Measurements from ENCODE around the gene ZNF423. TPM values are rescaled to one million over a fixed set of nuclear protein-coding genes. Genes with fewer than 3 reads are reported as not detected.
A peak's percentile ranks its signal among the peaks of the same experiment; 100 is the strongest.

The ZNF423 gene
- total RNA-seq, 1 donor from 2014 or later = 22.5 TPM

- DNase-seq = no peak
Measured at GRCh38 chr16:49848530-49848929, 7.4 kb downstream of the ZNF423 start.

GRCh38 chr16:49846800-49847199 is 9.1 kb downstream of the ZNF423 start:
- DNase-seq = no peak

GRCh38 chr16:49844359-49844758 is 11.6 kb downstream of the ZNF423 start:
- DNase-seq = no peak

- DNase-seq = no peak
Measured at GRCh38 chr16:49843758-49844157, 12.2 kb downstream of the ZNF423 start.

- DNase-seq = no peak
Measured at GRCh38 chr16:49842972-49843371, 12.9 kb downstream of the ZNF423 start.

- DNase-seq = no peak
Measured at GRCh38 chr16:49839017-49839825, 16.7 kb downstream of the ZNF423 start.

- DNase-seq = peak; percentile 64
Measured at GRCh38 chr16:49838441-49839016, 17.4 kb downstream of the ZNF423 start.

- DNase-seq = no peak
Measured at GRCh38 chr16:49837688-49838410, 18.1 kb downstream of the ZNF423 start.

GRCh38 chr16:49836668-49837067 is 19.2 kb downstream of the ZNF423 start:
- DNase-seq = no peak

GRCh38 chr16:49836218-49836617 is 19.7 kb downstream of the ZNF423 start:
- no peak for DNase-seq

GRCh38 chr16:49835161-49835777 is 20.6 kb downstream of the ZNF423 start:
- peak; percentile 81 for DNase-seq

- peak; percentile 90 for DNase-seq
Measured at GRCh38 chr16:49834531-49835151, 21.3 kb downstream of the ZNF423 start.

- DNase-seq = no peak
Measured at GRCh38 chr16:49833796-49834530, 21.9 kb downstream of the ZNF423 start.

GRCh38 chr16:49833085-49833484 is 22.8 kb downstream of the ZNF423 start:
- peak; percentile 83 for DNase-seq

- no peak for DNase-seq
Measured at GRCh38 chr16:49832177-49832576, 23.7 kb downstream of the ZNF423 start.

GRCh38 chr16:49830873-49831272 is 25.0 kb downstream of the ZNF423 start:
- DNase-seq = no peak

GRCh38 chr16:49828533-49829267 is 27.2 kb downstream of the ZNF423 start:
- DNase-seq = peak; percentile 71

GRCh38 chr16:49827805-49828438 is 28.0 kb downstream of the ZNF423 start:
- peak; percentile 77 for DNase-seq

GRCh38 chr16:49826515-49826914 is 29.4 kb downstream of the ZNF423 start:
- no peak for DNase-seq

- no peak for DNase-seq
Measured at GRCh38 chr16:49825041-49825440, 30.9 kb downstream of the ZNF423 start.

Measured in tongue (tissue), 2 donors.